CMK (cell line): ENCODE measurements around the gene DHRS13.

Experiments used
- DNase-seq: peaks from one replicate; pipeline ENCODE4 v3.0.0-alpha.2; 2010; ENCODE audit warnings: low read depth

The DHRS13 gene

DNA sequence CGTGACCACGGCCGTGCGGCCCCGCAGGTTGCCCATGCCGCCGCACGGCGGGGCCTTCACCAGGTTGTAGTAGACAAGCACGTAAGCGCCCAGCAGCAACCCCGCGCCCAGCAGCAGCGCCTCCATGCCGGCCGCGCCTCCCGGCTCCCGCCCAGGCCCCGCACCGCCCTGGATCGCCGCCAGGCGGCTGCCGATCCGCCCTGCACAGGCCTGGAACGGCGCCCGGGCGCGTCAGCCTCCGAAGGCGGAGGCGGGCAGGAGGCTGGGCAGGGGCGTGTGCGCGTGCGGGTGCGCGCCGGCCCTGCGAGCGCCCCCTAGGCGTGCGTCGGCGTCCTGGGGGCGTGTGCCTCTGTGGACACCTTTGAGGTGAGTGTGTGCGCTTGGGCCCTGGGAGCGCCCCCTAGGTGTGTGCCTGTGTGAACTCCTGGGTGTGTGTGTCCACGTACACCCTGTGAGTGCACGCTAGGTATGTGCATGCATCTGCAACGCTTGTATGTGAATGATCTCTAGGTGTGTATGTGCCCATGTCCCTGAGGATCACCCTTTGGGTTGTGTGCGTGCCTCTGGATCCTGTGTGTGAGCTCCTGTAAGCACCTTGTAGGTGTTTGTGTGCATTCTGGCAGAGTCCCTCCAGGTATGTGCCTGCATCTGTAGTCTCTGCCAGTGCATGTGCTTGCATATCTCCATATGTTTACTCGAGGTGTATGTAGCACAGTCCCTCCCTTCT is at the start of gene DHRS13:
Gene DHRS13, minus strand, starts transcription at position 261 of the 727 bp plus-strand sequence. Its CDS starts 135 bp downstream, at position 126.
- peak; percentile 93 for DNase-seq

GRCh38 chr17:28951991-28952975 is 49.4 kb upstream of the DHRS13 start:
- DNase-seq, result peak; percentile 97

GRCh38 chr17:28951428-28951990 is 48.6 kb upstream of the DHRS13 start, which contains the start of gene PHF12:
Gene PHF12, minus strand, starts transcription at chr17:28951518. Its CDS starts 558 bp downstream, at chr17:28950960.
- DNase-seq, result peak; percentile 100

- DNase-seq, result no peak
Observed at GRCh38 chr17:28950752-28951427, 48.0 kb upstream of the DHRS13 start.

DNA sequence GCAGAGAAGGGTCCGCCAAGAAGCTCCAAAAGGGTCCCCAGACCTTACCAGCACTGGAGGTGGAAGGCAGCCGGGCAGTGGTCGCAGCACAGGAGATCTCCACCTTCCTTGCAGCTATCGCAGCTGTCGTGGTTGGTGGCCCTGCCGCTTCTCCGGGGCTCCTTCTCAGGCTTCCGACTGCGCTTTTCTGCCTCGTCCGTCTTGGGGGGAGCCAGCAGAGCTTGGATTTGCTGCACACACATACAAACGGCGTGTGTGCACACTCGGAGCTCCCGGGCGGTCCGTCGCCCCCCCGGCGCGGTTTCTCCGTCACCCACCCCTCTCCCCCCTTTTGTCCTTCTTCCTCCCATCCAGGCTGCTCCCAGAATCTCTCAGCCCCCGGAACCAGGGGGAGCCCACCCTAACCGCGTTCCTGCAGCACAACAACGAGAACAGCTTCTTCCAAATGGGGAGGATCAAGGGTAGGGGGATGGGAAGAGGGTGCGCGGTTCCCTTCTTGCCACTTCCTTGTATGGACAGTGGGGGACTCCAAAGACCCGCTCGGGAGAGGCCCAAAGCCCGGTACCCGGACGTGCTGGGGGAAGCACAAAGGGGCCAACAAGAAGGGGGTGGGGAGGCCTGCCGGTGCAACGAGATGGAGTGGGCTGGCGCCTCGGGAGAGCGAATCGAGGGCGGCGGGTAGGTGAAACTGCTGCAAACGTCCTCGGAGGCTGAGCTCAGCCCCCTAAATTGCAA is 47.3 kb upstream of the DHRS13 start:
- peak; percentile 86 for DNase-seq

DNA sequence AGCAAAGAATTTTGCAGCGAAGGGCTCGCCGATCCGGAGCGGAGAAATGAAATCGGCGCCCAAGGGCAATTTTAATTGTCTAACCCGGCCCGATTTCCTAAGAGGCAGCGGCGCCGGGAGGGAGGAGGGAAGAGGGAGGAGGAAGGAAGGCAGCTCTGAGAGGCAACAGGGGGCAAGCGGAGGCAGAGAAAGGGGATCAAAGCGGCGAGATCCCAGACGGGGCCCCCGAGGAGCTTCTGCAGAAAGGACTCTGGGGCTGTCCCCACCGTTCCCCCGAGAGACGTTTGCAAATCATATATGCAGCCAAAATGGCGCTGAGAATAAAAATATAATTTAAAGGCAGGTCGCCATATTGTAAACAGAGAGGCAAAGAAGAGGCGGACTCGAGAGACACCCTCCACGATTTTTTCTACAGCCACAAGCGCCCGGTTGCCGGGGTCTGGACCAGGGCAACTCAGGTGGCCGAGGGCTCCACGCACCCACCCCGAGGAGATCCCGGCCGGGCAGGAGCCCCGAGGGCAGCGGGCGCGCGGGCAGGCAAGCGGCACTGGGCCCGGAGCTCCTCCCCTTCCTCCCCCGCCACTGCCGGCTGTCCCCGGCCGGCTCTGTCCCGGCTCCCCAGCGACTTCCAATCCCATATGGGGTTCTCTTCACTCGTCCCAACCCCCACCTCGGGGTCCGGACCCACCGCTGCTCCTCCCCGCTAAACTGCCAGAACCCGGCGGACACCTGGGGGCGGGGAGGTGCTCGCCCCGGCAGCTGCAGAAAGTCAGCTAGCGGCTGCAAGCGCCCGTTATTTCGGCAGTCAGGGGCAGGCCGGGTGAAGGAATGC is 46.5 kb upstream of the DHRS13 start:
- no peak for DNase-seq

DNA sequence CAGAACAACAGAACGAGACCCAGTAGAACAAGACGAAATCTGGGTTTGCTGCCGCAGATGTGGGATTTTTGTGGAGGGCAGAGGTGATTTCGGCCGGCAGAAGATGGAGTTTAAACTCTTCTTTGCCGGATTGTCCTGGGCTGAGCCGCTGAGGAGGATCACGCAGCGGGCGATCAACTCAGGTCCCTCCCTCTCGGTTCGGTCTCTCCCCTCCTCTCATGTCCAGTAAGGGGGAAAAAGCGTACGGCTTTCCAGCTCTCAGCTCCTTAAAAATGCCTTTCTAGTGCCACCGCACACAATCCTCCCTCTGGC is 46.0 kb upstream of the DHRS13 start:
- DNase-seq, result no peak

DNA sequence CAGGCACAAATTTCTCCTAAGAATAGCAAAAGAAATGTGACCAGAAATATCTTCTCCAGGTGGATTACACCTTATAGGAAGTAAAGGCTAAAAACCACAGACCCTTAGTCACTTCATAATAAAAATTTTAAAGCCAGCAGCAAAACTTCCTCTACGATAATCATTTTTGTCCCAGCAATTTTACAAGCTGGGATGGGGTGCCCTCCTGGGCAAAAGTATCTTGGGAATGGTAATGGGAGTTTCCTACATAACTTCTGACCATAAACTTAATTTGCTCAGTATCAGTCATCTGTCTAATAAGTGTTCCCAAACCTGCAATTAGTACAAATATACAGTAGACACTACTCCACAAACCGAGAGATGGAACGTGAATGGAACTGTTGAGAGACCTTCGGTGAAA is 45.5 kb upstream of the DHRS13 start:
- no peak for DNase-seq

DNA sequence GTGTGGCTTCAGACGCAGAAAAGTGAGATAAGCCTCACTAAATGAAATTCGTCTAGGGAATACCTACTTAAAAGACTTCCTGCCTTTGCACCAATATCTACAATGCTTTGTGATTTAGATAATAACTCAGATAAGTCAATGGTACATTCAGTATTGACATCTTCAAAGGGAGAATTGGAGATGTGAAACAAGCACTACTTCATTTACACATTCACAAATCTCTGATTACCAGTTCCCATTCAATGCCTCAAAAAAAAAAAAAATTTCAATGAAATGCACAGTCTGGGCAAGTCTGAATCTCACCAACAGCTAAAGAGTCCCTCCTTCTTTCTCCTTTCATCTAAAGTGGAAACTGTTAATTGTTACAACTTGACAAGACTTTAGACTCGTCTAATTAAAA is 44.8 kb upstream of the DHRS13 start:
- no peak for DNase-seq

DNA sequence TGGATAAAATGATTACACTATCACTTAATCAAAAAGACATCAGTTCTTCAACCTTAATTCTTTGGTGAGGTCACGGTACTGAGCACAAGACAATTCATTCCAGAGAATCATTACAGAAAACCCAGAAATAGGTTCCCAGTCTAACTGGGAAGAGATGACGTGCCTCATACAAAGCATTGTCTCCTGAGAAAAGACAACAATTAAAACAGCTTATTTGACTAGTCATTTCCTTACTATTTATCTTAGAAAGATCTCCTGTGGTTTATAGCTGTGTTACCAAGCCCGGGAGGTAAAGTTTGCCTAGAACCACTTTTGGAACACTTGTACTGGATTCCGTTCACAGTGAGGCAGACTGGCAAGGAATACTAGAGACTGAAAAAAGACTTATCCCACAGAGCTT is 43.4 kb upstream of the DHRS13 start:
- no peak for DNase-seq

GRCh38 chr17:28944862-28945741 is 42.2 kb upstream of the DHRS13 start:
- DNase-seq, result no peak

GRCh38 chr17:28944343-28944742 is 41.5 kb upstream of the DHRS13 start:
- no peak for DNase-seq

DNA sequence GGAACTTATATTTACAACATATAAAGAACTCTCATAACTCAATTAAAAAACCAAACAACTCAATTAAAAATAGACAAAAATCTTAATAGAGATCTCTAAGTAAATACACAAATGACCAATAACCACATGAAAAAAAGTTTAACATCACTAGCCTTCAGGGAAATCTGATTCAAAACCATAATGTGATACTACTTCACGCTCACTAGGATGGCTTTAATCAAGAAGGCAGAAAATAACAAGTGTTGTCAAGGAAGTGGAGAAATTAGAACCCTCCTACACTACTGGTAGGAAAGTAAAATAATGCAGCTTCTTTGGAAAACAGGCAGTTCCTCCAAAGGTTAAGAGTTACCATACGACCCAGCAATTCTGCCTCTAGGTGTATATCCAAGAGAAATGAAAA is 40.0 kb upstream of the DHRS13 start:
- DNase-seq, result no peak

- DNase-seq, result no peak
Observed at GRCh38 chr17:28941251-28941650, 38.4 kb upstream of the DHRS13 start.

- no peak for DNase-seq
Observed at GRCh38 chr17:28940675-28941074, 37.8 kb upstream of the DHRS13 start.

- no peak for DNase-seq
Observed at GRCh38 chr17:28940142-28940541, 37.3 kb upstream of the DHRS13 start.

- no peak for DNase-seq
Observed at GRCh38 chr17:28938552-28938951, 35.7 kb upstream of the DHRS13 start.

- DNase-seq, result no peak
Observed at GRCh38 chr17:28937044-28937729, 34.3 kb upstream of the DHRS13 start.
